Lower lobe of right lung (tissue), 2 donors: ENCODE results near the gene CMTR1. TPM values are rescaled to one million over a fixed set of nuclear protein-coding genes. Genes with fewer than 3 reads are reported as not detected.

Experiments
- ATAC-seq, 2 donors: fragments of 200-7000 bp; cut with Tn5 transposase; one replicate each; pipeline ENCODE4 v1.9.1; 2020 to 2022; ENCODE audit warnings: mild to moderate bottlenecking in 2 of 2, moderate library complexity in 2 of 2
- DNase-seq: peaks from one replicate; pipeline ENCODE4 v3.0.0-alpha.2; 2020
- H3K27ac ChIP-seq: fragments of 200-600 bp; one replicate; pipeline ENCODE4 v1.8.0; 2022
- H3K27me3 ChIP-seq: fragments of 200-600 bp; one replicate; pipeline ENCODE4 v1.8.0; 2022; ENCODE audit warnings: low read depth
- H3K36me3 ChIP-seq: fragments of 200-600 bp; one replicate; pipeline ENCODE4 v1.8.0; 2022; ENCODE audit warnings: mild to moderate bottlenecking
- H3K4me1 ChIP-seq: fragments of 200-600 bp; one replicate; pipeline ENCODE4 v1.8.0; 2022
- H3K4me3 ChIP-seq: fragments of 200-600 bp; one replicate; pipeline ENCODE4 v1.8.0; 2022; ENCODE audit warnings: mild to moderate bottlenecking
- H3K9me3 ChIP-seq: fragments of 200-600 bp; one replicate; pipeline ENCODE4 v1.8.0; 2022
- CTCF ChIP-seq: fragments of 200-600 bp; IDR thresholded peaks from one replicate; pipeline ENCODE4 v1.8.0; 2022; ENCODE audit warnings: antibody characterized with exemption, mild to moderate bottlenecking
- intact Hi-C: fragments of 100-400 bp; cut with DNase I; formaldehyde crosslinking; loops from one replicate; pipeline ENCODE4 v1.11.0; 2022
- total RNA-seq: library from RNA; stranded (reverse); fragmentation: NEBNext Ultra II Directional; extraction: Animal tissue kit (Norgen Biotek cat#: 25700); gene quantifications from one replicate; pipeline ENCODE4 v1.2.1, GENCODE V29; 2021
- donor health status: DM: no; HTN: yes; CAD: no; lungs with severe emphysema.

The CMTR1 gene
- total RNA-seq, 1 donor from 2014 or later = 42.9 TPM

GRCh38 chr6:37517411-37517812, 84.4 kb downstream of the CMTR1 start:
- TF ChIP-seq CTCF = no peak
- ATAC-seq = peak; percentile 45 to 59

GRCh38 chr6:37518116-37518515, 85.1 kb downstream of the CMTR1 start:
- Histone ChIP-seq H3K27ac (no peak overlapping the region), H3K36me3 (no peaks in the 10 kb centered on the region), H3K9me3 (no peaks in the 10 kb centered on the region), H3K4me1 (peaks cover 8% of the 10 kb centered on the region), H3K4me3 (no peak overlapping the region), H3K27me3 (peaks cover 23% of the 10 kb centered on the region)
- intact Hi-C loops = no loop called here
- TF ChIP-seq CTCF = no peak
- DNase-seq = no peak
- no peak for ATAC-seq

More at GRCh38 chr6:37517411-37517812, 84.4 kb downstream of the CMTR1 start:
- Histone ChIP-seq H3K9me3 (no peaks in the 10 kb centered on the region), H3K27me3 (peaks cover 31% of the 10 kb centered on the region), H3K4me1 (peaks cover 8% of the 10 kb centered on the region), H3K36me3 (no peaks in the 10 kb centered on the region), H3K4me3 (no peak overlapping the region), H3K27ac (peak overlapping the region; percentile 31)
- DNase-seq = no peak
- intact Hi-C loops = no loop called here

DNA sequence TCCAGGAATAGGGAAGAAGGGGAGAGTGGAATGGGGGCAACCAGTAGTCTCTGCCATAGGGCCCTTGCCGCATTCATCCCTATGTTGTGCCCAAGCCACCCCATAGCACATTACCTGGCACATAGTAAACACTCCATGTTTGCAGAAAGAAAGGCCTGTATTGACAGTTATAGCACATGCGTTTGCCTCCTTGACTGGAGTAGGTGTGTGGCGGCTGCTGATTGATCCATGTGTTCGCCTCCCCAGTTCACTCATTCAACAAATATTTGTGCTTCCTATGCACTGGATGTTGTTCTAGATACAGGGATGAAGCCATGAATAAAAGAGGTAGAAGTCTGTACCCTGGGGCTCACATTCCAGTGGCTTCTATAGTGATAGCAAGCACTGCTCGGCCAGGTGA, 86.4 kb downstream of the CMTR1 start:
- no peak overlapping the region for H3K27ac ChIP-seq
- H3K27me3 ChIP-seq = peaks cover 15% of the 10 kb centered on the region
- H3K36me3 ChIP-seq = no peaks in the 10 kb centered on the region
- H3K4me3 ChIP-seq = no peak overlapping the region
- no peak for ATAC-seq
- DNase-seq = no peak
- intact Hi-C loops = no loop called here
- no peaks in the 10 kb centered on the region for H3K9me3 ChIP-seq
- no peak for TF ChIP-seq CTCF
- H3K4me1 ChIP-seq = peaks cover 8% of the 10 kb centered on the region

DNA sequence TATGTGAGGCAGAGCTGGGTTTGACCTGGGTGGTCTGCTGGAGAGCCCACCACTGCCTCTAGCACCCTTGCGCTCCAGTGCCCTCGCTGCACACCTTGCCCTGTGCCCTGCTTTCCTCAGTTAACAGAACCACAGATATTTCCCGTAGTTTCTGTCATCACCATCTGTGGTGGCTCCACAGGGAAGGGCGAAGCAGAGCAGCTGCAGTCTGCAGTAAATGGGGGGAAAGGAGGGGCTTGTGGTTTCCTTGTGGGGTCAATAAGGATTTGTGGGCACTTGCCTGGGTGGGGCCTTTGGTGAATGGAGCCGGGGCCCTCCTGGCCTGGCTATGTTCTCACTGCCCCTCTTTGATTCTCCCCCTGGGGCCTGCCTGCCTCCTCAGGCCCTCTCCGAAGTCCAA, 87.9 kb downstream of the CMTR1 start:
- no peak for ATAC-seq
- intact Hi-C loops = no loop called here
- H3K4me3 ChIP-seq = no peak overlapping the region

GRCh38 chr6:37521674-37522073, 88.7 kb downstream of the CMTR1 start:
- no peak overlapping the region for H3K27ac ChIP-seq
- peaks cover 15% of the 10 kb centered on the region for H3K27me3 ChIP-seq
- no peak overlapping the region for H3K4me3 ChIP-seq
- DNase-seq (no peak), ATAC-seq (no peak)
- TF ChIP-seq CTCF = no peak
- H3K36me3 ChIP-seq = no peaks in the 10 kb centered on the region
- intact Hi-C loops = no loop called here
- H3K9me3 ChIP-seq = no peaks in the 10 kb centered on the region
- no peaks in the 10 kb centered on the region for H3K4me1 ChIP-seq

More for the DNA sequence above, 87.9 kb downstream of the CMTR1 start:
- H3K27me3 ChIP-seq = peaks cover 15% of the 10 kb centered on the region
- H3K4me1 ChIP-seq = peaks cover 4% of the 10 kb centered on the region
- H3K27ac ChIP-seq = no peak overlapping the region
- no peaks in the 10 kb centered on the region for H3K9me3 ChIP-seq
- no peak for TF ChIP-seq CTCF
- DNase-seq = no peak
- H3K36me3 ChIP-seq = no peaks in the 10 kb centered on the region

- H3K27me3 ChIP-seq = peaks cover 15% of the 10 kb centered on the region
- no peak for TF ChIP-seq CTCF
- intact Hi-C loops = no loop called here
Observed at GRCh38 chr6:37522836-37523235, 89.8 kb downstream of the CMTR1 start.

More at GRCh38 chr6:37522836-37523235, 89.8 kb downstream of the CMTR1 start:
- H3K27ac ChIP-seq = no peak overlapping the region
- no peak overlapping the region for H3K4me3 ChIP-seq
- H3K36me3 ChIP-seq = no peaks in the 10 kb centered on the region
- H3K9me3 ChIP-seq = no peaks in the 10 kb centered on the region
- no peak for DNase-seq
- ATAC-seq = no peak
- no peaks in the 10 kb centered on the region for H3K4me1 ChIP-seq
